Measurements from ENCODE around the gene FTSJ3.
"Not testable (repeated sequence)": the region's sequence is repeated elsewhere in the genome, so short reads cannot be mapped to it uniquely, and the experiment has no call there.

Gene FTSJ3

DNA sequence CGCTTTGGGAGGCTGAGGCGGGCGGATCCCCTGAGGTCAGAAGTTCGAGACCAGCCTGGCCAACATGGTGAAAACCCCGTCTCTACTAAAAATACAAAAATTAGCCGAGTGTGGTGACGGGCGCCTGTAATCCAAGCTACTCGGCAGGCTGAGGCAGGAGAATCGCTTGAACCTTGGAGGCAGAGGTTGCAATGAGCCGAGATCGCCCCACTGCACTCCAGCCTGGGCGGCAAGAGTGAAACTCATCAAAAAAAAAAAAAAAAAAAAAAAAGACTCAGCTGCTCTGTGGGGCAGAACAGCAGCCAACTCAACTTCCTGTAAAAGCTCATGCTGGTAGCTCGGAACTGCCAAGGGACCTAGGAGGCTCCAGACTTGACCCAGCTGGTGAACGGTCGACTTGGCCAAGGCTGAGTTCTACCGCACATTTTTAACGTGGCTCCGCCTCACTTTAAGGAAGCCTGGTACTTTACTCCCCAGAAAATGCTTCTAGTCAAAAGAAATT lies 16.0 kb upstream of the FTSJ3 start:
- not testable (repeated sequence) for DNase-seq (ENCODE audit: insufficient read length, low spot score); FAIRE-seq

DNA sequence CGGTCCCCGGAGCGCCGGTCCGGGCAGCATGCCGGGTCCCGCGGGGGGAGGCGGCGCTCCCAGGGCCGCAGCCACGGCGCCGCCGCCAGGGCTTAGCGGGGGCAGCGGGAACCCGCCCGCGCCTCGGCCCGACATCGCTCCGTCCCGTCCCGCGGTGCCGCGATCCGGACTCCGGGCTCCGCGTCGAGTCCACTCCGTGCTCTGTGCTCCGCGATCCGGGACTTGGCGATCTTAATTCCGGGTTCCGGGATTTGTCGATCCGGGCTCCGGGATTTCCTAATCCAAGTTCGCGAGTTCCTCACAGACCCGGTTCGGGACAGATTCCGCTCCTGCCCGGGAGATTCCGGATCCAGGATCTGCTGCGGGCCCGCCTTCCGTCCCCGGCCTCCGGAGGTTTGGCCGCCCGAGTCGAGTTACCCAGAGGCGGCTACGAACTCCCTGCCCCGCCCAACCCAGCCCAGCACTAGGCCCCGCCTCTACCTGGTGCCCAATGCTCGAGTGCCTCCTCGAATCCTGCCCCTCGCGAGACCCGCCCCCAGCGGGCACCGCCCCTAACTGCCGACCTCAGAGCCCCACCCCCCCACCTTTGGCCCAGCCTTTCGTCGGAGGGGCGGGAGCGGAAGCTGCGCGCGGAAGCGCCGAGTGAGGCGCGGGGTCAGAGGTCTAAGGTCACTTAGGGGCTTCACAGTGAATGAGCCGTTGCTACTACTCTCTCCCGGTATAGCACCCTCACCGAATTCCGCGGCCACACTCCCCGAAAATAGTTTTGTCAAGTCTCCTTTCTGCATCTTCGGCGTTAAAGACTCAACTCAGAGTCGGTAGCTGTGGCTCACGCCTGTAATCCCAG lies 15.3 kb upstream of the FTSJ3 start, which contains the start of gene SMARCD2:
Gene SMARCD2 (minus strand): TSS at position 146 of the 847 bp plus-strand sequence. CDS start 11 bp downstream, at position 135.
- peak; percentile 99 for DNase-seq (ENCODE audit: insufficient read length, low spot score)
- peak; percentile 96 for FAIRE-seq

DNA sequence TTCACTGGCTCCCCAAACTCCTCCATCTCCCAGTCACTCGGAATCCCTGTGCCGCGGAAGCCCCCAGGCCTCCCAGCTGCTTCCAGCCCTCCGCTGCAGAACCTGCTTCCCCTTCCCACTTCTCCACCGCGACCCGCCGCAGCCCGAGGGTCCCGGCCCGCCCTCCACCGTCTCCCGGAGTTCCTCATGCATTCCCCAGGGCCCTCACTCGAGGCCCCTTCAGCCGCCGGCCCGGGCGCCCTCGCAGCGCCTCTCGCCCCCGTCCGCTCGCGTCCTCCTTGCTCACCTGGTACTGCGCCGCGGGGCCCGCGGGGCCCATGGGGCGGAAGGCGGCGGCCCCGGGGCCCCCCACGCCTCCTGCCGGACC lies 14.7 kb upstream of the FTSJ3 start:
- FAIRE-seq = no peak

DNA sequence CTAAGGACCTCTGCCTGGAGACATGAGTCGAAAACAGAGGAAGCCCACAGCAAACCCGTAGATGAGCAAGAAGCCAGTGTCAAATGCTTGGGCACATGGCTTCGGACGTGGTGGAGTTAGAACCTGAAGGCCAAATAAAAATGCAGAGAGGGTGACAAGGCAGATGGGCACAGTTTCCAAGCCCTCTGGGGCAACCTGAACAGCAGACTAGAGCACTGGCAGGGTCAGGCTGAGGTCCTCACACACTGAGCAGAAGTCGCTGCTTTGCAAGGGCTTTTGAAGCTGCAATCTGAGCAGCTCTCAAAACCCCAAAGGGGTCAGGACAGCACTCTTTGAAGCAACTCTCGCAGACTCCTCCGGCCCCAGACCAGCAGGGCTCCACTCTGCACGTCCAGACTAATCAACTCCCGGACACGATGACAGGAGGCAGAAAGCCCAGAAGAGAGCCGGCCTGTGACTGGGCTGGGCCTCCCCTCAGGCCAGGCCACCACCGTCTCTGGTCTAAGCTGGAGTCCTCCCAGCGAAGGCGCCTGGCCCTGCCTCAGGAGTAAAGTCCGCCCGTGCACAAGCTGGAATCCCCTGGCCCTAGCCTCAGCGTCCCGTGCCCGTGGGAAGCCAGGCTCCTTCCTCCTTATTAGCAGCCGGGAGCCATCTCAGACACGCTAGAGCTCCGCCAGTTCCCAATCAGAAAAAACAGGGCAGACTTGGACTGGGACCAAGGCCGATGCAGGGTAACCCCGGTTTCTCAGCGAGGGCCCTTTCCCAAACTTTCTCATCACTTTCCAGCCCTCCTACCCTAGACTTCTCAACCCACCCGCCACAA lies 14.1 kb upstream of the FTSJ3 start:
- FAIRE-seq (no peak), DNase-seq (ENCODE audit: insufficient read length, low spot score) (no peak)

More for the DNA sequence above, 14.7 kb upstream of the FTSJ3 start:
- peak; percentile 43 for DNase-seq (ENCODE audit: insufficient read length, low spot score)

DNA sequence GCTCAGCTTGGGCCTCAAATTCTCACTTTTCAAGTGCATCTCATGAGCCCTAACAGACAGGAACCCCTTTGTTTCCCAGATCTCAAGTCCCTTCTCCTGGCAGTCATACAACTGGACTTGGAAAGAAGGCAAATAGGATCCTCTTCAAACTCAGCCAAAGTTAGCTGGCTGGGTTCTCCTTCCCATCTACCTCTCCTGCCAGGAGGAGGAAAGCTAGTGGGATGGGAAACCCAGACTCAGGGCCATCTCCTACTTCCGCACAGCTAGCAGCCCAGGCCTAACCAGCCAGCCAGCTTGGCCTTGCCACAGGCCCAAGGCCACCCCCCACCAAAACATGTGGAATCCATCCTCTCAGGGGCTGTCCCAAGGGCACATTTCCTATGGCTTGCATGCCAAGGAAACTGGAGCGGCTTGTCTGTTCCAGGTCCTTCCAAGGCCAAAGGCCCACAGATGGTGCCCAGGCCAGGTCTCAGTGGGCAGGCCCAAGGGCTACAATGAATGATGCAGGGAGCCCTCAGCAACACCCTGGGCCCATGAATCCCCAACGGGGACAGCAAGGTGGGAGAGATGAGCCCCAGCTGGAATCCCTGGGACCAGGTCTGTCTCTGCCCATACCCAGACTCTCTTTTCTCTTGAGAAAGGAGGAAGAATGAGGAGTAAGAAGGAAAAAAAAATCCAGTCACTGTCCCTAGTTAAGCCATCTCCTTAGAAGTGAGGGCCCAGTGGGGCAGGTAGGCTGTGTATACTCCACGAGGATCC lies 13.3 kb upstream of the FTSJ3 start:
- DNase-seq (ENCODE audit: insufficient read length, low spot score) (no peak), FAIRE-seq (no peak)

DNA sequence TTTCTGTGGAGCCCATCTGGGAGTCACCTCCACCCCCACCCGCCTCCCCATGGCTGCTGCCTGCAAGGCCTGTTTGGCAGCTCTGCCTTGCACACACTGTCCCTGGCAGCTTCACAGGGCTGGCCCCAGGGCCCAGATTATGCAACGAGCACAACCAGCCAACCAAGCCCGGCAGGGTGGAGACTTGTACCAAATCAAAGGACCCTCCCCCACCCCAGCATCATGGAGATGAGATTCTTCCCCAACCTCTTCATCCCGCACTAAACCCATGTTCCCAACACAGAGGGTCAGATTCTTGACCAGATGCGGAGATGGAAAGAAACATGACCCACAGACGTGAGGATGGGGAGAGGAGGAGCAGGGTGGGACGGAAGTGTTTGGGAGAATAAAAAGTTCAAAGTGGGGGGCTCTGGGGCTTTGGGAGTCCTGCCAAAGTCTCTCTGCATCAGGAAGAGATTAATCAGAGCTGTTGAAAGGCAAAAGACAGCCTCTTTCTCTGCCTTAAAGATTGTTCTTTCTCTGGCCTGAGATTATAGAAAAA lies 11.2 kb upstream of the FTSJ3 start:
- no peak for FAIRE-seq

DNA sequence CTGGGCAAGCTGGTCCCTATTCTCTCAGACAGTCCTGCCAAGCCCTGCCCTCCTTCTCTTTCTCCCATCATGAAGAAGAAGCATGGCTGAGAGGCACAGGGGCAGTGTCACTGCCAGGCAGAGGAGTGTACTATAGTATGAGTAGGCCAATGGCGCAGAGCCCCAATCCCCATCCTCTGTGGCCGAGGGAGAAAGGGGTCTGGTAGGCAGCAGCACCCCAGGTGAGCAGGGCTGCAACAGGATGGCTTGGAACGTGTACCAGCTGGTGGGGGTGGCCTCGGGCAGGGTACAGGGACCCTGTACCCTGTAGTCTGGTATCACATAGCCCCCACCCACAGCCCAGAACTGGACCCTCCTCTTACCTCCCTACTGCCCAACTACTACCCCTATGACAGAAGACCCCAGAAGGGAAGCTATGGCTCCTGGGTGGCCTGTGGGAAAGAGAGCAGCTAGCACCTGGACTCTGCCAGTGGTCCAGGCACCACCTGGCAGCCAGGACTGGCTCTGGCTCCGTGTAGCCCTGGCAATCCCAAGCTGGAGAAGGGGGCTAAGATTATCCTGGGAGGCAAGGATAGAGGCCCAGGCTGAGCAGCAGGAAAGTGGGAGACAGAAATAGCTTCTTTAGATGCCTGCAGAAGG lies 10.6 kb upstream of the FTSJ3 start:
- no peak for FAIRE-seq

More for the DNA sequence above, 11.2 kb upstream of the FTSJ3 start:
- DNase-seq (ENCODE audit: insufficient read length, low spot score) = no peak

DNA sequence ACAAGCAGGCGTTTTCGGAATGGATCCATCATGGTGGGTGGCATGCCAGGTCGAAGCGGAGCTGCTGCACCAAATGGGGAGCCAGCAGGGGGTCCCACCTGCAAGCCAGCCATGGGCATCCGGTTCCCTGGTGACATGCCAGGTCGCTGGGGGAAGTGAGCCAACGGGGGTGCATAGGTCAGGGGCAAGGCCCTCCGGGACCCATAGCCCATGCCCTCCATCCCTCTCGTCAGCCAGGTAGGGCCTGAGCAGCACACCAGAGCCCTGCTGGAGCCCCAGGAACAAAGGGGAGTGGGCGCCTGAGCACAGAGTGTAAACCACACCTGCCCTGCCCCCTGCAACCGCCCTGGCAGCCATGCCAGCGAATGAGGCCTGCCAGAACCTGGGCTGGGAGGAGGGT lies 10.0 kb upstream of the FTSJ3 start:
- no peak for FAIRE-seq
- DNase-seq (ENCODE audit: insufficient read length, low spot score) = no peak

More for the DNA sequence above, 10.6 kb upstream of the FTSJ3 start:
- no peak for DNase-seq (ENCODE audit: insufficient read length, low spot score)

DNA sequence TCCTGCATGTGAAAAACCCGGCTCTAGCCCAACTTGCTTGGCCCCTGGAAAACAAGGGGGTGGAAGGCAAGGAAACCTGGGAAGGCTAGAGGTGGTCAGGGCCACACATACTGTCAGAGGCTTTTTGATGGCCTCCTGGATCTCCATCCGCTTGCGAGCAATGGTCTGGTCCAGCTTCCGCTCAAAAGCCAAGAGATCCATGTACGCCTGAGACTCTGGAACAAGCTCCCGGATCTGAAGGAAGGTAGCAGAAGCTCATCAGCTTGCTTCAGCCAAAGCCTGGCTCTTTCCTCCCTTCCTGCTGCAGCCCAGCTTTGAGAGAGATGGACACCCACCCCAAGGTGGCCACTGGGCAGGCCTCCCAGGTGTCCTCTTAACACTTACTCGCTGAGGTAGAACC lies 9.3 kb upstream of the FTSJ3 start:
- FAIRE-seq (no peak), DNase-seq (ENCODE audit: insufficient read length, low spot score) (no peak)

DNA sequence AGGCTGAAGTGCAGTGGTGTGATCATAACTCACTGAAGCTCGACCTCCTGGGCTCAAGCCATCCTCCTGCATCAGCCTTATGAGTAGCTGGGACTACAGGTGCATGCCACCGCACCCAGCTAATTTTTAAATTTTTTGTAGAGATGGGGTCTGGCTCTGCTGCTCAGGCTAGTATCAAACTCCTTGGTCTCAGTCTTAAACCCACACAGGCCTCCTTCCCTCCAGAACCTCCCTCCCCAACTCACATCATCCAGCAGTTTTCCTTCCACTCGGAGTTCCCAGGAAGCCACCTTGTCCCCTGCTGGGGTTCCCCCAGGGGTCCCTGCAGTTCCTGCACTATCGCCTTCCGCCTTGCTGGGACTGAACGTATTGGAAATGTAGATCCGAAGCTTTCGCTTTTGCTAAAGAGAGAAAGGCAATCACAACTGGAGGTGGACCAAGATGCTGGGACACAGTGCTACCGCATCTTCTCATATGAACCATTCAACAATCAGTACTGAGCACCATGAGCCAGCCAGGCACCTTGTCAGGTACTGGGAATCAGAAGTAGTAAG lies 7.8 kb upstream of the FTSJ3 start:
- DNase-seq (ENCODE audit: insufficient read length, low spot score) (no peak), FAIRE-seq (no peak)

DNA sequence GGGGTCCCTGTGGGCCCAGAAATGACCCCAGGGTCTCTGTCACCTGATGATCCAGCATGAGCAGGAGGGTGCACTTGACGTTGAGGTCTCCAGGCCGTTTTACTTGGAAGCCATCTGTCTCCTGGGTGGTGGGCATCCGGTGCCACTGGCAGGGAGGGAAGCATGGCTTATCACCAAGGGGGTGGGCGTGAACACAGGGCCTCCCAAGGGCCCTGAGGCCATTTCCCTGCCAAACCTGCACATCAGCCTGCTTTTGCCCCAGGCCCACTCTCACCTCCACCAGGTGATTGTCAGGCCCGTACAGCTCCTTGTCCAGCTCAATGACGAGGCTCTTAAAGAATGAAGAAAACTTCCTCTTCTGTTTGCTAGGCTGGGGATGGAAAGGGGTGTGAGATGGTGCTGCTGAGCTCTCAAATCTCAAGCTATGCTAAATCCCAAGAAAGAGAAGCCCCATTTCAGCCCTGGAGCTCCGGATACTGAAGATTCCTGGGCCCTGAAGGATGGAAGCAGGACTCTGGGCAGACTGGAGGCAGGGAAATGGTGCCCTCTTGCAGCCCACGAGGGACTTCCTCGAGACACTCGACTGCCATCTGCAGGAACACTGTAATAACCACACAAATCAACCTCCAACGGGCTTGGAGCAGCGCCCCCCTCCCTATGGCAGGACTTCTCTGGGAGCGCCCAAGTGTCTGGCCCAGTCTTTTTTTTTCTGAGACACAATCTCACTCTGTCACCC lies 7.1 kb upstream of the FTSJ3 start:
- DNase-seq (ENCODE audit: insufficient read length, low spot score) (peak; percentile 79), FAIRE-seq (peak; percentile 66)

DNA sequence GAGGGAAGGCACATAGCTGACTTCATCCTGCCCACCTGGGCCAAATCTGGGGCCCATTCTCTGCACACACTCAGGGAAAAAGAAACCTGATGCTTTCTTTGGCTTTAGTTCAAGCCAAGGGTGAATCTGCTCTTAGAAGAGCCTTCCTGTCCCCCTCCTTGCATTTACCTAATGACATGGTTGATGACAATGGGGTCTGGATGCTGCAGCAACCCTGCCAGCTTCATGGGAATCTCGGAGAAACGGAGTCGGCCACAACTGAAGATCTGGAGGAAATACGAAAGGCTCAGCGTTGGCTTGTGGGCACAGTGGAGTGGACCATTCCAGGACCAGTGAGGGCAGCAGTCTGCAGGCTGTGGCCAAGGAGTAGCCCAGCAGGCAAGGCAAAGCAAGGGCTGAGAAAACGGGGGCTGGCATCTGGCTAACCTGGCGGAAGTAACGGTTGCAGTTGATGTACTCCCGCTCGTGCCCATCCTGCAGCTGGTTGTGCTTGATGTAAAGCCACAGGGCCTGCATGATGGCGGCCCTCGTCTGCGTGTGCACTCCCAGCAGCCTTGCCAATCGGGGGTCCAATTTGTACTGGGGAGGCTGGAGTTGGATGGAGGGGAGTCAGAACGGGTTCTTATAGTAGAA lies 6.4 kb upstream of the FTSJ3 start:
- FAIRE-seq (no peak), DNase-seq (ENCODE audit: insufficient read length, low spot score) (no peak)

DNA sequence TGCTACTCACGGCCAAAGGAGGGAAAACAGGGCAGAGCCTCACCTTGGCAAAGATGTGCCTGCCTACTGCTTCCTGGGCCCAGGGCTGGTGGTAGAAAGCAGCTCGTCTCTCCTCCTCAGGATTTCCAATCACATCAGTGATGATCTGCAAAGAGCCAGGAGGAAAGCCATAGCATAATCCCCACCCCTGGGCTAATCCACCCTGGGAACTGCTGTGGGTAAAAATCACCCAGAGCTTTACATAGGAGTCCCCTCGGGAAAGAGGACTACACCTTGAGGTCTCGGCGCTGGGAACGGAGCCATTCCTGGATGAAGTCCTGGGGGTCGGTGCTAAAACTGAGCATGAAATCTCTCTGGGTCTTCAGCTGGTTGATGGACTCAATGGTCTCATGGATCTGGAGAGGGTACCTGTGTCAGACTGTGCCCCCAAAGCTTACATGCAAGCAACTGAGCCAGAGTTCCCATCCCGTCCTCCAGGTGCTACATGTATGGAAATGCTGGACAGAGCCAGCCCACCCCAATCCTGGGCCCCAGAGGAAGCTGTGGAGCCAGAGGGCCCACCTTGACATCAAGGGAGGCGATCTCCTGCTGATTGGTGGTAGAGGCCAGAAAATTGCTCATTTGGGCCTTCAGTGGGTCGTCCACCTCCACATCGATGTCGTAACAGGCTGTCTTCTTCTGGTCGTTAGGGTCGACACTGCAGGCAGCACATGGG lies 5.7 kb upstream of the FTSJ3 start:
- no peak for FAIRE-seq
- no peak for DNase-seq (ENCODE audit: insufficient read length, low spot score)

DNA sequence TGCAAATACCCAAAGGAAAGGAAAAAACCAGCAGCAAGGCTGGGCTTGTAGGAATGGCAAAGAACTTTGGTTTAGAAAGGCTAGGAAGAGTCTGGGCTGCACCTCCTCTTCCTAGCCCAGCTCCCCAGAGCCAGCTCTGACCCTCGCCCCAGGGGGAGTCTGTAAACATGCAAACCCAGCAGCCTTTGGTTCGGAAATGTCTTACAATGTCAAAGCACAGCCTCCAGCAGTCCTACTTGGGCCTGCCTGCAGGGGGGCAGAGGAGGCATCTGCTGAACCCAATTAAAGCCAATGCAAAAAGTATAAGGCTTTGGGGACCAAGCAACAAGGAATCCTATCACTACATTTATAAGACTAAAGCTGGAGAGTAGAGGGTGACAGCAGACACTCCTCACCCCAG lies 5.0 kb upstream of the FTSJ3 start:
- no peak for FAIRE-seq

DNA sequence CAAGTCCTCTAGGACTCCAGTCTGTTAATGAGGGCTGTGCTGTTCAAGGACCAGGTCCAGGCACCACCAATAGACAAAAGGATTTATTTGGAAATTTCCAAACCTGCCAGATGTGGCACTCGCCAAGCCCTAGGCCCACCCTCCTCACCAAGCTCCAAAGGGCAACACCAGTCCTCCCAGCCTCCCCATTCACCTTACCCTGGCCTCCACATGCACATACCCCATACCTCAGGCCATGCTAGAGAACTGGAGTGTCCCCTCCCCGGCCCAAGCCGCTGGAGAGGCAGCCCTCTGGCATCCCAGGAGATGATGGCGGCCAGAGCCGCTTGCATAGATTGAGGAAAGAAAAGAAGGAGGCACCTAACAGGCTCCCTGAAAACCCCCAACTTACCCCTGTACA lies 4.6 kb upstream of the FTSJ3 start:
- FAIRE-seq = no peak
- no peak for DNase-seq (ENCODE audit: insufficient read length, low spot score)

More for the DNA sequence above, 5.0 kb upstream of the FTSJ3 start:
- DNase-seq (ENCODE audit: insufficient read length, low spot score) = no peak

DNA sequence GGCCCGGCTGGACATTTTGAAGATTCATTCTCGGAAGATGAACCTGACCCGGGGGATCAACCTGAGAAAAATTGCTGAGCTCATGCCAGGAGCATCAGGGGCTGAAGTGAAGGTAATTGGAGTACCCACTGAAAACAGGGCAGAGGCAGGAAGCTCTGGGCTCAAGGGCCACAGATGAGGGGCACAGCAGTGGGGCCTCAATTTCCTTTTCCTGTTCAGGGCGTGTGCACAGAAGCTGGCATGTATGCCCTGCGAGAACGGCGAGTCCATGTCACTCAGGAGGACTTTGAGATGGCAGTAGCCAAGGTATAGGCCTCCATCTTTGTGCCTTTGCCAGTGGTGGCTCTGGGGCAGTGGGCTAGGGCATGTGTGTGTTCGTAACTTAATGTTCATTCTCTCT lies 4.0 kb upstream of the FTSJ3 start:
- DNase-seq (ENCODE audit: insufficient read length, low spot score) = no peak
- FAIRE-seq = no peak

DNA sequence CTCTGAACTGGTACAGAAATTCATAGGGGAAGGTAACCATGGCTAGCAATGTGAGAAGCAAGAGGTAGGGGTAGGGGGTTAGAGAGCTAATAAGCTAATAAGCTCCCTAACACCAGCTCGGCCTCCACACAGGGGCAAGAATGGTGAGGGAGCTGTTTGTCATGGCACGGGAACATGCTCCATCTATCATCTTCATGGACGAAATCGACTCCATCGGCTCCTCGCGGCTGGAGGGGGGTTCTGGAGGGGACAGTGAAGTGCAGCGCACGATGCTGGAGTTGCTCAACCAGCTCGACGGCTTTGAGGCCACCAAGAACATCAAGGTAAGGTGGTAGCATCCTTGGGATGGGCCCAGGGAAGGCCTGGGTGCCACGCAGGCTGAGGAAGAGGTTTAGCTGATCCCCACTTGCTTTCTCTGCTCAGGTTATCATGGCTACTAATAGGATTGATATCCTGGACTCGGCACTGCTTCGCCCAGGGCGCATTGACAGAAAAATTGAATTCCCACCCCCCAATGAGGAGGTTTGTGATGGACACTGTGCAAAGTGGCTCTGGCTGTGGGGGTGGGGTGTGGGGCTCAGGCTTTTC lies 3.5 kb upstream of the FTSJ3 start:
- DNase-seq (ENCODE audit: insufficient read length, low spot score) (no peak), FAIRE-seq (no peak)

DNA sequence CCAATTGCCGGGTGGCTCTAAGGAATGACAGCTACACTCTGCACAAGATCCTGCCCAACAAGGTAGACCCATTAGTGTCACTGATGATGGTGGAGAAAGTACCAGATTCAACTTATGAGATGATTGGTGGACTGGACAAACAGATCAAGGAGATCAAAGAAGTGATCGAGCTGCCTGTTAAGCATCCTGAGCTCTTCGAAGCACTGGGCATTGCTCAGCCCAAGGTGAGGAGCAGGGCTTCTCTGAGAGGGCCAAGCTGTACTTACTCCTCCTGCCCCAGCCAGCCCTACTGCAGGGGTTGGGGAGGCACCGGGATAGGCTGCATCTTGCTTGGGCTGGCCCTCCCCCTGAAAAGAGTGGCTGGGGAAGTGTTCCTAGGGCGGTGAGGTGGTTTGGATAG lies 2.8 kb upstream of the FTSJ3 start:
- DNase-seq (ENCODE audit: insufficient read length, low spot score) (no peak), FAIRE-seq (no peak)
